ENCODE measurements around the gene FBP1.

FBP1 gene

DNA sequence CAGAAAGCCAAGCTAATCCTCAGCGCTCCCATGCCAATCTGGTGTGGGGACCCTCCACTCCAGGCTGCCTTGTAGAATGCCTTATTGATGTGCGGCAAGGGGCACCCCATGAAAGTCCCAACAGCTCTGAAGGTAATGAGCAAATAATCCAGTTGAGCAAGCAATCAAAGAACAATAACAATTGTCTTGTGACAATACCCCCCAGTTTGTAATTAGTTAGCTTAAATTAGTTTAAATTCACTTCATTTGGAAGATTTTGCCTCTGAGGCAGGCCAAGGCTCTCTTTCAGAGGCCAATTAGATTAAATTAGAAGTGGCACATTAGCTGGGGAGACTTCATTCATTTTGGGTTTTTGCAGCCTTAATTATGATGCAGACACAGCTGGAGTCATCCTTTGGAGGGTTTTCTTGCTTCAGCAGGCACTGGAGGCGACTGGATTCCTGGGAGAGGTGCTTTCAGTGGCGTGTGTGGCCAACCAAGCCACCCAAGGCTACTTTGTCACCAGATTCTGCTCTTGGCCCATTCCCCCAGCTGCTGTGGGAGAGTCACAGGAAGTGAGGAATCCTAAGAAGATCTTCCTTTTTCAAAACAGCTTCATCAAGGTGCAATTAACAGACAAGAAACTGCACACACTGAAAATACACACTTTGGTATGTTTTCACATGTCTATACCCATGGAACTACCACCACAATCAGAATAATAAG, 17.9 kb upstream of the FBP1 start:
- TF ChIP-seq POLR2AphosphoS5 (IDR thresholded peaks at IDR 0.05; ENCODE audit: low read depth, low read length) (no peak), FOXP2 (optimal IDR thresholded peaks at IDR 0.05; ENCODE audit: borderline replicate concordance, extremely low read depth, extremely low read length, insufficient read depth) (no peak), TAF1 (IDR thresholded peaks at IDR 0.05; ENCODE audit: borderline replicate concordance, insufficient read depth, low read length) (no peak), SIN3A (IDR thresholded peaks at IDR 0.05; ENCODE audit: borderline replicate concordance, insufficient read depth, low read length) (no peak)
- TF ChIP-seq, protein P1, sequence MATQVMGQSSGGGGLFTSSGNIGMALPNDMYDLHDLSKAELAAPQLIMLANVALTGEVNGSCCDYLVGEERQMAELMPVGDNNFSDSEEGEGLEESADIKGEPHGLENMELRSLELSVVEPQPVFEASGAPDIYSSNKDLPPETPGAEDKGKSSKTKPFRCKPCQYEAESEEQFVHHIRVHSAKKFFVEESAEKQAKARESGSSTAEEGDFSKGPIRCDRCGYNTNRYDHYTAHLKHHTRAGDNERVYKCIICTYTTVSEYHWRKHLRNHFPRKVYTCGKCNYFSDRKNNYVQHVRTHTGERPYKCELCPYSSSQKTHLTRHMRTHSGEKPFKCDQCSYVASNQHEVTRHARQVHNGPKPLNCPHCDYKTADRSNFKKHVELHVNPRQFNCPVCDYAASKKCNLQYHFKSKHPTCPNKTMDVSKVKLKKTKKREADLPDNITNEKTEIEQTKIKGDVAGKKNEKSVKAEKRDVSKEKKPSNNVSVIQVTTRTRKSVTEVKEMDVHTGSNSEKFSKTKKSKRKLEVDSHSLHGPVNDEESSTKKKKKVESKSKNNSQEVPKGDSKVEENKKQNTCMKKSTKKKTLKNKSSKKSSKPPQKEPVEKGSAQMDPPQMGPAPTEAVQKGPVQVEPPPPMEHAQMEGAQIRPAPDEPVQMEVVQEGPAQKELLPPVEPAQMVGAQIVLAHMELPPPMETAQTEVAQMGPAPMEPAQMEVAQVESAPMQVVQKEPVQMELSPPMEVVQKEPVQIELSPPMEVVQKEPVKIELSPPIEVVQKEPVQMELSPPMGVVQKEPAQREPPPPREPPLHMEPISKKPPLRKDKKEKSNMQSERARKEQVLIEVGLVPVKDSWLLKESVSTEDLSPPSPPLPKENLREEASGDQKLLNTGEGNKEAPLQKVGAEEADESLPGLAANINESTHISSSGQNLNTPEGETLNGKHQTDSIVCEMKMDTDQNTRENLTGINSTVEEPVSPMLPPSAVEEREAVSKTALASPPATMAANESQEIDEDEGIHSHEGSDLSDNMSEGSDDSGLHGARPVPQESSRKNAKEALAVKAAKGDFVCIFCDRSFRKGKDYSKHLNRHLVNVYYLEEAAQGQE (IDR thresholded peaks at IDR 0.05; ENCODE audit: insufficient read depth in 1 of 2, low read depth in 2 of 2, low read length in 2 of 2) = no peak

DNA sequence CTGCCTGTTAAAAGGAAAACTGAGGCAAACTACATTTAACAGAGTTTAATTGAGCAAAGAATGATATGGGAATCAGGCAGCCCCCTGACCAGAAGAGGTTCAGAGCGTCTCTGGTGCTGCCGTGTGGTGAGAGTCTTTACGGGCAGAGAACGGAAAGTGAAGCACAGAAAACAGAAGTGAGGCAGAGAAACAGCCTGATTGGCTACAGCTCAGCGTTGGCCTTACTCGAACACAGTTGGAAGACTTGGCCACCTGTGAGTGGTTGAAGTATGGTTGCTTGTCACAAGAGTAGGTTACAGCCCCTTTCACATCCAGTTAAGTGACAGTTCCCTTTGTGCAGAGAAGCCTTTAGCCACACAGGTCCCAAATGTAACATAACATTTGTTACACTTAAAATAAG, 16.9 kb upstream of the FBP1 start:
- TF ChIP-seq POLR2AphosphoS5 (IDR thresholded peaks at IDR 0.05; ENCODE audit: low read depth, low read length) (no peak), SIN3A (IDR thresholded peaks at IDR 0.05; ENCODE audit: borderline replicate concordance, insufficient read depth, low read length) (no peak), TAF1 (IDR thresholded peaks at IDR 0.05; ENCODE audit: borderline replicate concordance, insufficient read depth, low read length) (no peak), FOXP2 (optimal IDR thresholded peaks at IDR 0.05; ENCODE audit: borderline replicate concordance, extremely low read depth, extremely low read length, insufficient read depth) (no peak)
- TF ChIP-seq, protein P1 (IDR thresholded peaks at IDR 0.05; ENCODE audit: insufficient read depth in 1 of 2, low read depth in 2 of 2, low read length in 2 of 2) = no peak

DNA sequence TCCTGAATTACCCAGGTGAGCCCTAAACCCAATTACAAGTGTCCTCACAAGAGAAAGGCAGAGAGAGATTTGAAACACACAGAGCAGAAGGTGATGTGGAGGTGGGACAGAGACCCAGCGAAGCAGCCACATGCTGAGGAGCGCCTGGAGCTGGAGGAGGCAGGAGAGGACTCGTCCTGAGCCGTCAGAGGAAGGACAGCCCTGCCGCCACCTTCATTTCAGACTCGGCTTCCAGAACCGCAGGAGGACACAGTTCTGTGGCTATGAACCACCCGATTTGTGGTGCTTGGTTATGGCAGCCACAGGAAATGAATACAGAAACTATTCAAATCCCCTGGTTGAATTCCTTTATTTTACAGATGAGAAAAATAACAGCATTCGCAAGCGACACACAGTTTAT, 16.4 kb upstream of the FBP1 start:
- no peak for TF ChIP-seq FOXP2 (optimal IDR thresholded peaks at IDR 0.05; ENCODE audit: borderline replicate concordance, extremely low read depth, extremely low read length, insufficient read depth)
- no peak for TF ChIP-seq SIN3A (IDR thresholded peaks at IDR 0.05; ENCODE audit: borderline replicate concordance, insufficient read depth, low read length)
- no peak for TF ChIP-seq TAF1 (IDR thresholded peaks at IDR 0.05; ENCODE audit: borderline replicate concordance, insufficient read depth, low read length)
- no peak for TF ChIP-seq POLR2AphosphoS5 (IDR thresholded peaks at IDR 0.05; ENCODE audit: low read depth, low read length)
- TF ChIP-seq, protein P1 (IDR thresholded peaks at IDR 0.05; ENCODE audit: insufficient read depth in 1 of 2, low read depth in 2 of 2, low read length in 2 of 2) = no peak

DNA sequence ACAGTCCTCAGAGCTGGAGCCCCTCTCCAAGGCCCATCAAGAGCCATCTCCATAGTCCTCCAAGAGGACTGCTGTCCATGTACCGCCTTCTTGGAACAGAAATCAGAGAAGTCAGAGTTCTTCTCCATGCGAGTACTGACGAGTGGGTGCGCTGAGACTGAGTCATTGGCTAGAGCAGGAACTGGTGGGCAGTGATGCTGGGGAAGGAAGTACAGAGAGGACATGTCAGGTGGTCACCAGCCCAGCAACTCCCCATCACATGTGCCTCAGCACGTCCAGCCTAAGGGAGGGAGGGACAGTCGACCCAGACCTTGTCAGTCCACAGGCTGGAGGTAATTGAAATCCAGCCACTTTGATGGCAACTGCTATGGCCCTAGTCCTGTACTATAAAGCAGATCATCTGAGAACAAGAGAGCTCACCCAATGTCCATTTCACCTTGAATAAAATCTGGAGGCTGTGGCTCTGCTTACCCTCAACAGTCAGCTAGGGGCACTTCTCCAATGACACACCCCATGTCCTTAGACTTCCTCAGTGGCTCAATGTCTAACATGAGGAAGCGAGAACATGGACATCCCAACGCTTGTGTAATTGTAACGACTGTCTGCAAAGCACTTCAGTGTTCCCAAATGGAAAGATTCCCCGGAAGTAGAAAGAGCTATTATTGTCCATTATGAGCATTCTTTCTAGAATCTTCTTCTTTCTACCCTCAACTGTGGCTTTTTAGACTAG, 15.0 kb upstream of the FBP1 start:
- TF ChIP-seq, protein P1 (IDR thresholded peaks at IDR 0.05; ENCODE audit: insufficient read depth in 1 of 2, low read depth in 2 of 2, low read length in 2 of 2) = no peak
- TF ChIP-seq TAF1 (IDR thresholded peaks at IDR 0.05; ENCODE audit: borderline replicate concordance, insufficient read depth, low read length) = no peak
- TF ChIP-seq POLR2AphosphoS5 (IDR thresholded peaks at IDR 0.05; ENCODE audit: low read depth, low read length) = no peak
- no peak for TF ChIP-seq FOXP2 (optimal IDR thresholded peaks at IDR 0.05; ENCODE audit: borderline replicate concordance, extremely low read depth, extremely low read length, insufficient read depth)
- no peak for TF ChIP-seq SIN3A (IDR thresholded peaks at IDR 0.05; ENCODE audit: borderline replicate concordance, insufficient read depth, low read length)
